Measurements from ENCODE around the gene IMMP2L.
A peak's percentile ranks its signal among the peaks of the same experiment; 100 is the strongest.
"Not testable (repeated sequence)": the region's sequence is repeated elsewhere in the genome, so short reads cannot be mapped to it uniquely, and the experiment has no call there.

Gene IMMP2L

GRCh38 chr7:111272092-111272491 lies 290.2 kb downstream of the IMMP2L start:
- no peak for TF ChIP-seq CTCF (IDR thresholded peaks at IDR 0.05; ENCODE audit: low read depth, low read length)
- Histone ChIP-seq H3K9me3 (no peaks in the 10 kb centered on the region), H3K4me3 (ENCODE audit: low read depth, low read length) (no peak overlapping the region), H3K36me3 (no peaks in the 10 kb centered on the region), H3K27me3 (no peaks in the 10 kb centered on the region), H3K4me1 (peaks cover 20% of the 10 kb centered on the region)
- DNase-seq, result no peak

- TF ChIP-seq CTCF (IDR thresholded peaks at IDR 0.05; ENCODE audit: low read depth, low read length), result 0 out of 2 replicates have a peak, but pooled peaks have one; percentile 8
- not testable (repeated sequence) for H3K9me3 ChIP-seq
These were observed 291.5 kb downstream of the IMMP2L start for GRCh38 chr7:111270794-111271193.

GRCh38 chr7:111268941-111269340 lies 293.4 kb downstream of the IMMP2L start:
- no peaks in the 10 kb centered on the region for H3K9me3 ChIP-seq
- H3K36me3 ChIP-seq, result no peaks in the 10 kb centered on the region
- H3K27me3 ChIP-seq, result no peaks in the 10 kb centered on the region
- peaks cover 22% of the 10 kb centered on the region for H3K4me1 ChIP-seq
- DNase-seq, result no peak
- no peak for TF ChIP-seq CTCF (IDR thresholded peaks at IDR 0.05; ENCODE audit: low read depth, low read length)
- H3K4me3 ChIP-seq (ENCODE audit: low read depth, low read length), result no peak overlapping the region

More at GRCh38 chr7:111270794-111271193, 291.5 kb downstream of the IMMP2L start:
- not testable (repeated sequence) for H3K36me3 ChIP-seq; H3K27me3 ChIP-seq; DNase-seq; H3K4me3 ChIP-seq (ENCODE audit: low read depth, low read length)
- peaks cover 20% of the 10 kb centered on the region for H3K4me1 ChIP-seq

GRCh38 chr7:111266613-111267012 lies 295.7 kb downstream of the IMMP2L start:
- peaks cover 29% of the 10 kb centered on the region for H3K4me1 ChIP-seq
- TF ChIP-seq CTCF (IDR thresholded peaks at IDR 0.05; ENCODE audit: low read depth, low read length), result no peak
- no peak overlapping the region for H3K4me3 ChIP-seq (ENCODE audit: low read depth, low read length)
- no peaks in the 10 kb centered on the region for H3K9me3 ChIP-seq
- DNase-seq, result no peak
- H3K27me3 ChIP-seq, result no peaks in the 10 kb centered on the region
- H3K36me3 ChIP-seq, result no peaks in the 10 kb centered on the region

- no peak for DNase-seq
- no peak for TF ChIP-seq CTCF (IDR thresholded peaks at IDR 0.05; ENCODE audit: low read depth, low read length)
- H3K4me1 ChIP-seq, result peaks cover 28% of the 10 kb centered on the region
- H3K4me3 ChIP-seq (ENCODE audit: low read depth, low read length), result no peak overlapping the region
- H3K27me3 ChIP-seq, result no peaks in the 10 kb centered on the region
- H3K9me3 ChIP-seq, result no peaks in the 10 kb centered on the region
- H3K36me3 ChIP-seq, result no peaks in the 10 kb centered on the region
These were observed 296.9 kb downstream of the IMMP2L start for GRCh38 chr7:111265394-111265793.

GRCh38 chr7:111264981-111265380 lies 297.3 kb downstream of the IMMP2L start:
- Histone ChIP-seq H3K27me3 (no peaks in the 10 kb centered on the region), H3K4me1 (peaks cover 28% of the 10 kb centered on the region), H3K4me3 (ENCODE audit: low read depth, low read length) (no peak overlapping the region), H3K9me3 (no peaks in the 10 kb centered on the region), H3K36me3 (no peaks in the 10 kb centered on the region)
- no peak for DNase-seq
- no peak for TF ChIP-seq CTCF (IDR thresholded peaks at IDR 0.05; ENCODE audit: low read depth, low read length)

Measured in BE2C (cell line).